WTC11 (cell line): ENCODE results near the gene ZBTB43. TPM values are rescaled to one million over a fixed set of nuclear protein-coding genes. Genes with fewer than 3 reads are reported as not detected.
A peak's percentile ranks its signal among the peaks of the same experiment; 100 is the strongest.

Source experiments
- ATAC-seq: fragments of 200-7000 bp; cut with Tn5 transposase; 2 replicates; pipeline ENCODE4 v1.10.0; 2021; ENCODE audit warnings: mild to moderate bottlenecking, moderate library complexity
- CTCF ChIA-PET: fragments of 300-600 bp; sonication (Branson Sonifier 250); formaldehyde crosslinking; loops from one replicate; lab custom pipeline; 2021; ENCODE audit warnings: antibody characterized with exemption; lab: Charles Lee
- POLR2A ChIA-PET: fragments of 350-600 bp; sonication (Branson Sonifier 250); formaldehyde crosslinking; loops from one replicate; lab custom pipeline; 2021; ENCODE audit warnings: antibody characterized with exemption; lab: Charles Lee
- DNase-seq: peaks from one replicate; pipeline ENCODE4 v3.0.0; 2021; ENCODE audit warnings: low spot score
- H3K27ac Mint-ChIP-seq: 2 replicates; pipeline ENCODE4 v1.8.0; 2021; ENCODE audit warnings: mixed read lengths
- H3K27me3 Mint-ChIP-seq: 2 replicates; pipeline ENCODE4 v1.8.0; 2021; ENCODE audit warnings: low read depth, mild to moderate bottlenecking, moderate library complexity, mixed read lengths
- H3K36me3 Mint-ChIP-seq: 2 replicates; pipeline ENCODE4 v1.8.0; 2021; ENCODE audit warnings: mixed read lengths
- H3K4me1 Mint-ChIP-seq: 2 replicates; pipeline ENCODE4 v1.8.0; 2022; ENCODE audit warnings: mixed read lengths
- H3K4me3 Mint-ChIP-seq: 2 replicates; pipeline ENCODE4 v1.8.0; 2021; ENCODE audit warnings: mild to moderate bottlenecking, moderate library complexity, mixed read lengths
- H3K9me3 Mint-ChIP-seq: 2 replicates; pipeline ENCODE4 v1.8.0; 2021; ENCODE audit warnings: mixed read lengths
- ELF4 ChIP-seq: sonication (generic); formaldehyde crosslinking; IDR thresholded peaks from 2 replicates; pipeline ENCODE4 v1.8.1; 2022; ENCODE audit warnings: low read depth, mild to moderate bottlenecking, moderate library complexity, missing genetic modification reagents
- ETV6 ChIP-seq: sonication (generic); formaldehyde crosslinking; IDR thresholded peaks from 2 replicates; pipeline ENCODE4 v1.8.1; 2022; ENCODE audit warnings: mild to moderate bottlenecking, missing genetic modification reagents
- FOXK1 ChIP-seq: sonication (generic); formaldehyde crosslinking; IDR thresholded peaks from 2 replicates; pipeline ENCODE4 v1.8.0; 2022; ENCODE audit warnings: mild to moderate bottlenecking, moderate library complexity, missing genetic modification reagents
- JAZF1 ChIP-seq: fragments of 250-450 bp; sonication (Bioruptor Pico); IDR thresholded peaks from 2 replicates; pipeline ENCODE4 v1.9.0; 2021; ENCODE audit warnings: moderate library complexity, mild to moderate bottlenecking, inconsistent platforms
- KAT7 ChIP-seq: sonication (generic); formaldehyde crosslinking; IDR thresholded peaks from 2 replicates; pipeline ENCODE4 v1.8.1; 2023; ENCODE audit warnings: missing genetic modification reagents, mild to moderate bottlenecking, borderline replicate concordance
- NFATC4 ChIP-seq: fragments of 250-450 bp; sonication (Bioruptor Pico); IDR thresholded peaks from 2 replicates; pipeline ENCODE4 v1.9.0; 2021; ENCODE audit warnings: mild to moderate bottlenecking
- NR3C1 ChIP-seq: sonication (generic); formaldehyde crosslinking; conservative IDR thresholded peaks from 2 replicates; pipeline ENCODE4 v1.8.1; 2023; ENCODE audit warnings: low read depth, mild to moderate bottlenecking, missing genetic modification reagents
- SMAD4 ChIP-seq: sonication (generic); formaldehyde crosslinking; IDR thresholded peaks from 2 replicates; pipeline ENCODE4 v1.8.0; 2022; ENCODE audit warnings: mild to moderate bottlenecking, missing genetic modification reagents
- TCF7 ChIP-seq: sonication (generic); formaldehyde crosslinking; IDR thresholded peaks from 2 replicates; pipeline ENCODE4 v1.8.0; 2022; ENCODE audit warnings: mild to moderate bottlenecking, low read depth, missing genetic modification reagents, moderate library complexity
- ZNF138 ChIP-seq: sonication (generic); formaldehyde crosslinking; conservative IDR thresholded peaks from 2 replicates; pipeline ENCODE4 v1.8.1; 2022; ENCODE audit warnings: mild to moderate bottlenecking, moderate library complexity, missing genetic modification reagents
- ZNF219 ChIP-seq: sonication (generic); formaldehyde crosslinking; IDR thresholded peaks from 2 replicates; pipeline ENCODE4 v1.8.0; 2023; ENCODE audit warnings: missing genetic modification reagents, mild to moderate bottlenecking, borderline replicate concordance
- total RNA-seq: library from RNA; stranded (reverse); gene quantifications from 3 replicates; pipeline ENCODE4 v1.2.3, GENCODE V29; 2021
- TF ChIP-seq, protein P1 (sequence below): sonication (generic); formaldehyde crosslinking; IDR thresholded peaks from 2 replicates; pipeline ENCODE4 v1.8.0; 2022; ENCODE audit warnings: mild to moderate bottlenecking, missing genetic modification reagents
- TF ChIP-seq, protein P2 (sequence below): sonication (generic); formaldehyde crosslinking; IDR thresholded peaks from 2 replicates; pipeline ENCODE4 v1.8.1; 2022; ENCODE audit warnings: mild to moderate bottlenecking, missing genetic modification reagents, moderate library complexity, borderline replicate concordance
- TF ChIP-seq, protein P3 (sequence below): sonication (generic); formaldehyde crosslinking; IDR thresholded peaks from 2 replicates; pipeline ENCODE4 v1.8.0; 2023; ENCODE audit warnings: mild to moderate bottlenecking, missing genetic modification reagents
- TF ChIP-seq, protein P4 (sequence below): sonication (generic); formaldehyde crosslinking; conservative IDR thresholded peaks from 2 replicates; pipeline ENCODE4 v1.8.1; 2023; ENCODE audit warnings: mild to moderate bottlenecking, low read depth, missing genetic modification reagents, moderate library complexity
- TF ChIP-seq, protein P5 (sequence below): sonication (generic); formaldehyde crosslinking; IDR thresholded peaks from 2 replicates; pipeline ENCODE4 v1.8.0; 2023; ENCODE audit warnings: missing genetic modification reagents, mild to moderate bottlenecking, borderline replicate concordance
- TF ChIP-seq, protein P6 (sequence below): sonication (generic); formaldehyde crosslinking; IDR thresholded peaks from 2 replicates; pipeline ENCODE4 v1.8.1; 2023; ENCODE audit warnings: mild to moderate bottlenecking, missing genetic modification reagents
- TF ChIP-seq, protein P7 (sequence below): fragments of 250-450 bp; sonication (Bioruptor Pico); IDR thresholded peaks from 2 replicates; pipeline ENCODE4 v1.9.0; 2021; ENCODE audit warnings: moderate library complexity, mild to moderate bottlenecking, inconsistent platforms, borderline replicate concordance

ZBTB43 gene
- total RNA-seq, 1 experiment from 2014 or later: 23.8 TPM

DNA sequence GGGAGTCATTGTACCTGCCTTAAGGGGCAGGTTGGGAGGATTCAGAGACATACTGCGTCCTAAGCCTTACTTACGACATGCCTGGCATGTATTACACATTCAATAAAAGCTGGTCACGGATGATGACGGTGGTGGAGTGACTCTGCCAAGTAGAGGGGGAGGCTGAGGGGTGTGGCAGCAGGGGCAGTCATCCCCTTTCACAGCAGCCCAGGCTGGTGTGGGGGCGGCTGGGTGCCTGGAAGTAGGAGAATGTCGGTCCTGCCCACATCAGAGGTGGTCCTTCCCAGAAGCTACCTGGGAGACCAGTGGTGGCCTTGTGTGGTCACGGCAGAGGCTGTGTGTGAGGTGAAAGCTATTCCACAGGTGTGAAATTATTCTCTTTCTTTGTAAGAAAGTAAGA, 64.5 kb downstream of the ZBTB43 start:
- no peak for ATAC-seq
- Mint-ChIP-seq H3K36me3 (peaks cover 17% of the 10 kb centered on the region), H3K27me3 (no peaks in the 10 kb centered on the region)
- TF ChIP-seq JAZF1 (CRISPR knock-in tag) (no peak), FOXK1 (CRISPR knock-in tag) (no peak), TCF7 (CRISPR knock-in tag) (no peak), SMAD4 (no peak), ZNF138 (CRISPR knock-in tag) (no peak), KAT7 (CRISPR knock-in tag) (no peak), ETV6 (CRISPR knock-in tag) (no peak), NFATC4 (no peak), NR3C1 (CRISPR knock-in tag) (no peak), ELF4 (CRISPR knock-in tag) (no peak), ZNF219 (CRISPR knock-in tag) (no peak)
- TF ChIP-seq, protein P1, sequence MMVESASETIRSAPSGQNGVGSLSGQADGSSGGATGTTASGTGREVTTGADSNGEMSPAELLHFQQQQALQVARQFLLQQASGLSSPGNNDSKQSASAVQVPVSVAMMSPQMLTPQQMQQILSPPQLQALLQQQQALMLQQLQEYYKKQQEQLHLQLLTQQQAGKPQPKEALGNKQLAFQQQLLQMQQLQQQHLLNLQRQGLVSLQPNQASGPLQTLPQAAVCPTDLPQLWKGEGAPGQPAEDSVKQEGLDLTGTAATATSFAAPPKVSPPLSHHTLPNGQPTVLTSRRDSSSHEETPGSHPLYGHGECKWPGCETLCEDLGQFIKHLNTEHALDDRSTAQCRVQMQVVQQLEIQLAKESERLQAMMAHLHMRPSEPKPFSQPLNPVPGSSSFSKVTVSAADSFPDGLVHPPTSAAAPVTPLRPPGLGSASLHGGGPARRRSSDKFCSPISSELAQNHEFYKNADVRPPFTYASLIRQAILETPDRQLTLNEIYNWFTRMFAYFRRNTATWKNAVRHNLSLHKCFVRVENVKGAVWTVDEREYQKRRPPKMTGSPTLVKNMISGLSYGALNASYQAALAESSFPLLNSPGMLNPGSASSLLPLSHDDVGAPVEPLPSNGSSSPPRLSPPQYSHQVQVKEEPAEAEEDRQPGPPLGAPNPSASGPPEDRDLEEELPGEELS (CRISPR knock-in tag): no peak
- TF ChIP-seq, protein P2, sequence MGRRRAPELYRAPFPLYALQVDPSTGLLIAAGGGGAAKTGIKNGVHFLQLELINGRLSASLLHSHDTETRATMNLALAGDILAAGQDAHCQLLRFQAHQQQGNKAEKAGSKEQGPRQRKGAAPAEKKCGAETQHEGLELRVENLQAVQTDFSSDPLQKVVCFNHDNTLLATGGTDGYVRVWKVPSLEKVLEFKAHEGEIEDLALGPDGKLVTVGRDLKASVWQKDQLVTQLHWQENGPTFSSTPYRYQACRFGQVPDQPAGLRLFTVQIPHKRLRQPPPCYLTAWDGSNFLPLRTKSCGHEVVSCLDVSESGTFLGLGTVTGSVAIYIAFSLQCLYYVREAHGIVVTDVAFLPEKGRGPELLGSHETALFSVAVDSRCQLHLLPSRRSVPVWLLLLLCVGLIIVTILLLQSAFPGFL (CRISPR knock-in tag): no peak
- TF ChIP-seq, protein P3, sequence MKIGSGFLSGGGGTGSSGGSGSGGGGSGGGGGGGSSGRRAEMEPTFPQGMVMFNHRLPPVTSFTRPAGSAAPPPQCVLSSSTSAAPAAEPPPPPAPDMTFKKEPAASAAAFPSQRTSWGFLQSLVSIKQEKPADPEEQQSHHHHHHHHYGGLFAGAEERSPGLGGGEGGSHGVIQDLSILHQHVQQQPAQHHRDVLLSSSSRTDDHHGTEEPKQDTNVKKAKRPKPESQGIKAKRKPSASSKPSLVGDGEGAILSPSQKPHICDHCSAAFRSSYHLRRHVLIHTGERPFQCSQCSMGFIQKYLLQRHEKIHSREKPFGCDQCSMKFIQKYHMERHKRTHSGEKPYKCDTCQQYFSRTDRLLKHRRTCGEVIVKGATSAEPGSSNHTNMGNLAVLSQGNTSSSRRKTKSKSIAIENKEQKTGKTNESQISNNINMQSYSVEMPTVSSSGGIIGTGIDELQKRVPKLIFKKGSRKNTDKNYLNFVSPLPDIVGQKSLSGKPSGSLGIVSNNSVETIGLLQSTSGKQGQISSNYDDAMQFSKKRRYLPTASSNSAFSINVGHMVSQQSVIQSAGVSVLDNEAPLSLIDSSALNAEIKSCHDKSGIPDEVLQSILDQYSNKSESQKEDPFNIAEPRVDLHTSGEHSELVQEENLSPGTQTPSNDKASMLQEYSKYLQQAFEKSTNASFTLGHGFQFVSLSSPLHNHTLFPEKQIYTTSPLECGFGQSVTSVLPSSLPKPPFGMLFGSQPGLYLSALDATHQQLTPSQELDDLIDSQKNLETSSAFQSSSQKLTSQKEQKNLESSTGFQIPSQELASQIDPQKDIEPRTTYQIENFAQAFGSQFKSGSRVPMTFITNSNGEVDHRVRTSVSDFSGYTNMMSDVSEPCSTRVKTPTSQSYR (CRISPR knock-in tag): no peak
- TF ChIP-seq, protein P4, sequence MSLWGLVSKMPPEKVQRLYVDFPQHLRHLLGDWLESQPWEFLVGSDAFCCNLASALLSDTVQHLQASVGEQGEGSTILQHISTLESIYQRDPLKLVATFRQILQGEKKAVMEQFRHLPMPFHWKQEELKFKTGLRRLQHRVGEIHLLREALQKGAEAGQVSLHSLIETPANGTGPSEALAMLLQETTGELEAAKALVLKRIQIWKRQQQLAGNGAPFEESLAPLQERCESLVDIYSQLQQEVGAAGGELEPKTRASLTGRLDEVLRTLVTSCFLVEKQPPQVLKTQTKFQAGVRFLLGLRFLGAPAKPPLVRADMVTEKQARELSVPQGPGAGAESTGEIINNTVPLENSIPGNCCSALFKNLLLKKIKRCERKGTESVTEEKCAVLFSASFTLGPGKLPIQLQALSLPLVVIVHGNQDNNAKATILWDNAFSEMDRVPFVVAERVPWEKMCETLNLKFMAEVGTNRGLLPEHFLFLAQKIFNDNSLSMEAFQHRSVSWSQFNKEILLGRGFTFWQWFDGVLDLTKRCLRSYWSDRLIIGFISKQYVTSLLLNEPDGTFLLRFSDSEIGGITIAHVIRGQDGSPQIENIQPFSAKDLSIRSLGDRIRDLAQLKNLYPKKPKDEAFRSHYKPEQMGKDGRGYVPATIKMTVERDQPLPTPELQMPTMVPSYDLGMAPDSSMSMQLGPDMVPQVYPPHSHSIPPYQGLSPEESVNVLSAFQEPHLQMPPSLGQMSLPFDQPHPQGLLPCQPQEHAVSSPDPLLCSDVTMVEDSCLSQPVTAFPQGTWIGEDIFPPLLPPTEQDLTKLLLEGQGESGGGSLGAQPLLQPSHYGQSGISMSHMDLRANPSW (CRISPR knock-in tag): no peak
- TF ChIP-seq, protein P5, sequence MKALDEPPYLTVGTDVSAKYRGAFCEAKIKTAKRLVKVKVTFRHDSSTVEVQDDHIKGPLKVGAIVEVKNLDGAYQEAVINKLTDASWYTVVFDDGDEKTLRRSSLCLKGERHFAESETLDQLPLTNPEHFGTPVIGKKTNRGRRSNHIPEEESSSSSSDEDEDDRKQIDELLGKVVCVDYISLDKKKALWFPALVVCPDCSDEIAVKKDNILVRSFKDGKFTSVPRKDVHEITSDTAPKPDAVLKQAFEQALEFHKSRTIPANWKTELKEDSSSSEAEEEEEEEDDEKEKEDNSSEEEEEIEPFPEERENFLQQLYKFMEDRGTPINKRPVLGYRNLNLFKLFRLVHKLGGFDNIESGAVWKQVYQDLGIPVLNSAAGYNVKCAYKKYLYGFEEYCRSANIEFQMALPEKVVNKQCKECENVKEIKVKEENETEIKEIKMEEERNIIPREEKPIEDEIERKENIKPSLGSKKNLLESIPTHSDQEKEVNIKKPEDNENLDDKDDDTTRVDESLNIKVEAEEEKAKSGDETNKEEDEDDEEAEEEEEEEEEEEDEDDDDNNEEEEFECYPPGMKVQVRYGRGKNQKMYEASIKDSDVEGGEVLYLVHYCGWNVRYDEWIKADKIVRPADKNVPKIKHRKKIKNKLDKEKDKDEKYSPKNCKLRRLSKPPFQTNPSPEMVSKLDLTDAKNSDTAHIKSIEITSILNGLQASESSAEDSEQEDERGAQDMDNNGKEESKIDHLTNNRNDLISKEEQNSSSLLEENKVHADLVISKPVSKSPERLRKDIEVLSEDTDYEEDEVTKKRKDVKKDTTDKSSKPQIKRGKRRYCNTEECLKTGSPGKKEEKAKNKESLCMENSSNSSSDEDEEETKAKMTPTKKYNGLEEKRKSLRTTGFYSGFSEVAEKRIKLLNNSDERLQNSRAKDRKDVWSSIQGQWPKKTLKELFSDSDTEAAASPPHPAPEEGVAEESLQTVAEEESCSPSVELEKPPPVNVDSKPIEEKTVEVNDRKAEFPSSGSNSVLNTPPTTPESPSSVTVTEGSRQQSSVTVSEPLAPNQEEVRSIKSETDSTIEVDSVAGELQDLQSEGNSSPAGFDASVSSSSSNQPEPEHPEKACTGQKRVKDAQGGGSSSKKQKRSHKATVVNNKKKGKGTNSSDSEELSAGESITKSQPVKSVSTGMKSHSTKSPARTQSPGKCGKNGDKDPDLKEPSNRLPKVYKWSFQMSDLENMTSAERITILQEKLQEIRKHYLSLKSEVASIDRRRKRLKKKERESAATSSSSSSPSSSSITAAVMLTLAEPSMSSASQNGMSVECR: no peak
- TF ChIP-seq, protein P6, sequence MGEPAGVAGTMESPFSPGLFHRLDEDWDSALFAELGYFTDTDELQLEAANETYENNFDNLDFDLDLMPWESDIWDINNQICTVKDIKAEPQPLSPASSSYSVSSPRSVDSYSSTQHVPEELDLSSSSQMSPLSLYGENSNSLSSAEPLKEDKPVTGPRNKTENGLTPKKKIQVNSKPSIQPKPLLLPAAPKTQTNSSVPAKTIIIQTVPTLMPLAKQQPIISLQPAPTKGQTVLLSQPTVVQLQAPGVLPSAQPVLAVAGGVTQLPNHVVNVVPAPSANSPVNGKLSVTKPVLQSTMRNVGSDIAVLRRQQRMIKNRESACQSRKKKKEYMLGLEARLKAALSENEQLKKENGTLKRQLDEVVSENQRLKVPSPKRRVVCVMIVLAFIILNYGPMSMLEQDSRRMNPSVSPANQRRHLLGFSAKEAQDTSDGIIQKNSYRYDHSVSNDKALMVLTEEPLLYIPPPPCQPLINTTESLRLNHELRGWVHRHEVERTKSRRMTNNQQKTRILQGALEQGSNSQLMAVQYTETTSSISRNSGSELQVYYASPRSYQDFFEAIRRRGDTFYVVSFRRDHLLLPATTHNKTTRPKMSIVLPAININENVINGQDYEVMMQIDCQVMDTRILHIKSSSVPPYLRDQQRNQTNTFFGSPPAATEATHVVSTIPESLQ (CRISPR knock-in tag): no peak
- TF ChIP-seq, protein P7, sequence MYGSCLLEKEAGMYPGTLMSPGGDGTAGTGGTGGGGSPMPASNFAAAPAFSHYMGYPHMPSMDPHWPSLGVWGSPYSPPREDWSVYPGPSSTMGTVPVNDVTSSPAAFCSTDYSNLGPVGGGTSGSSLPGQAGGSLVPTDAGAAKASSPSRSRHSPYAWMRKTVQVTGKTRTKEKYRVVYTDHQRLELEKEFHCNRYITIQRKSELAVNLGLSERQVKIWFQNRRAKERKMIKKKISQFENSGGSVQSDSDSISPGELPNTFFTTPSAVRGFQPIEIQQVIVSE: no peak
- TF ChIP-seq, all 79 proteins: peak for 0
- H3K27ac Mint-ChIP-seq: peak overlapping the region; percentile 60; the same call in 1 of the 2 replicates
- ChIA-PET POLR2A (interaction anchor here (0.7 kb wide), 1 partner anchor 45 kb away, joined by 3 read pairs; the partner anchor contains the start of gene RALGPS1), CTCF (interaction anchor here (1.2 kb wide), 1 partner anchor 10 kb away, joined by 4 read pairs; no protein-coding TSS in a partner anchor)
- peaks cover 22% of the 10 kb centered on the region for H3K4me1 Mint-ChIP-seq
- no peaks in the 10 kb centered on the region for H3K9me3 Mint-ChIP-seq
- H3K4me3 Mint-ChIP-seq: no peak overlapping the region
- DNase-seq: no peak
